HCT116 (cell line): Measurements from ENCODE around the gene PRKG2.

Experiments
- CEBPB ChIP-seq: IDR thresholded peaks from 2 replicates; pipeline ENCODE4 v1.6.1; 2012; ENCODE audit warnings: low read depth
- CTCF ChIP-seq, 3 experiments: fragments of 200-600 bp in 1 of 3; sonication (generic) in 1 of 3; IDR thresholded peaks in 2 of 3; conservative IDR thresholded peaks in 1 of 3; 2 replicates each; pipeline ENCODE4 v1.5.1; 2012 to 2017; ENCODE audit warnings: low read depth in 2 of 3, low read length in 2 of 3, antibody characterized with exemption in 1 of 3, borderline replicate concordance in 1 of 3, control low read depth in 1 of 3, mild to moderate bottlenecking in 1 of 3, mixed read lengths in 1 of 3, mixed run types in 1 of 3, moderate library complexity in 1 of 3; ENCODE audit not compliant: insufficient read depth in 1 of 3
- EGR1 ChIP-seq: IDR thresholded peaks from 2 replicates; pipeline ENCODE4 v1.6.1; 2012; ENCODE audit warnings: low read depth
- ELF1 ChIP-seq: IDR thresholded peaks from 2 replicates; pipeline ENCODE4 v1.6.1; 2012; ENCODE audit warnings: low read depth, borderline replicate concordance
- EZH2phosphoT487 ChIP-seq: fragments of 200-600 bp; IDR thresholded peaks from 2 replicates; pipeline ENCODE4 v1.6.1; 2018; ENCODE audit warnings: antibody characterized with exemption, borderline replicate concordance
- JUND ChIP-seq: IDR thresholded peaks from 2 replicates; pipeline ENCODE4 v1.6.1; 2012
- MAX ChIP-seq: IDR thresholded peaks from 2 replicates; pipeline ENCODE4 v1.6.1; 2012
- POLR2A ChIP-seq: IDR thresholded peaks from 2 replicates; pipeline ENCODE4 v1.7.0; 2011; ENCODE audit warnings: borderline replicate concordance; ENCODE audit not compliant: insufficient read depth, insufficient read length; ENCODE audit errors: extremely low read depth
- POLR2AphosphoS5 ChIP-seq: IDR thresholded peaks from 2 replicates; pipeline ENCODE4 v1.6.1; 2011; ENCODE audit warnings: mild to moderate bottlenecking, low read depth, low read length, moderate library complexity
- SIN3A ChIP-seq: IDR thresholded peaks from 2 replicates; pipeline ENCODE4 v1.6.1; 2012; ENCODE audit warnings: low read depth
- YY1 ChIP-seq: IDR thresholded peaks from 2 replicates; pipeline ENCODE4 v1.6.1; 2011; ENCODE audit warnings: low read length, low read depth, moderate library complexity, mild to moderate bottlenecking; ENCODE audit not compliant: insufficient replicate concordance; ENCODE audit errors: extremely low read depth

GRCh38 chr4:81120055-81120454, 95.0 kb downstream of the PRKG2 start:
- TF ChIP-seq EZH2phosphoT487, result no peak
- no peak for TF ChIP-seq EGR1
- TF ChIP-seq POLR2AphosphoS5, result no peak
- no peak for TF ChIP-seq CEBPB
- no peak for TF ChIP-seq CTCF (IDR thresholded peaks at IDR 0.05 in 2 of 3, conservative IDR thresholded peaks at IDR 0.05 in 1 of 3; ENCODE audit: borderline replicate concordance in 1 of 3, insufficient read depth in 1 of 3, low read depth in 2 of 3, low read length in 2 of 3)
- TF ChIP-seq MAX, result no peak
- no peak for TF ChIP-seq SIN3A
- no peak for TF ChIP-seq JUND
- TF ChIP-seq YY1, result no peak
- no peak for TF ChIP-seq POLR2A
- TF ChIP-seq ELF1, result no peak
